Measurements from ENCODE around the gene VAMP8. TPM values are rescaled to one million over a fixed set of nuclear protein-coding genes. Genes with fewer than 3 reads are reported as not detected.
"Not testable (repeated sequence)": the region's sequence is repeated elsewhere in the genome, so short reads cannot be mapped to it uniquely, and the experiment has no call there.

Gene VAMP8
- total RNA-seq, 2 experiments from 2014 or later, result 98.3 to 106 TPM

DNA sequence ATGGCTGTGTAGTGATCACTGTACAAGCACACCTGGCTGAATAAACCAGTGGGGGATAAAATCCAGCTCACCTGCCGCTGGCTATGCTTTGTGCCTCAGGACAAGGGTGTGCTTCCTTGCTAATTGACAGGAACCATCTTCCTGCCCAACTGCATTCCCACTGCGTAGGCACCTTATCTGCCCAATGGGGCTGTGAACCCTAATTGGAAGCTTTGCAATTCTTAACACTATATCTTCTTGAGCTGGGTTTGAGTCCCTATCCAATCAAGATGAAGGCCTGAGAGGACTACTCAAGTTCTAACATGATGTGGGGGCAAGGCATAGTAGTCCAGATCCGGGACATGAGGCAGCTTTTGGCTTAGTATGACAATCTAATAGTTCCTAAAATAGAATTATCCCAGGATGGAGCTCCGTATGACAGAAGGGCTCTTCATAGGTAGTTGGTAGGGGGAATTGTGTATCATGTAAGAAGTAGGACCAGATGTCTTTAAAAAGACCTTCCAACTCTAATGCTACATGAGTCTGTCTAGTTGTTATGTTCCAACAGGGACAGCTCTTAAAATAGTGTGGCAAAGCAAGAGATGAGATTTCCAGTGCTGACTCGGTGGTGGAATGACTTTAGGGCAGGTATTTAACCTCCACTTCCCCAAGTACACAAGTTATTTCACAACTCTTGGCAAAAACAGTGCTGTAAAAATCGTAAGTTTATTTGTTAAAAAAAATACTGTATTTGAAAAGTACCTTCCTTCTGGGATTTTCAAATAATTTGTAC lies 27.4 kb downstream of the VAMP8 start:
- POLR2A ChIA-PET, result interaction anchor here (0.6 to 2.3 kb wide), 2 partner anchors 10 to 55 kb away, joined by 3 to 7 read pairs; partner anchors contain the start of gene RNF181
- no peak overlapping the region for H3K4me3 Mint-ChIP-seq
- intact Hi-C loops (cut with DNase I, micrococcal nuclease), result no loop called here

DNA sequence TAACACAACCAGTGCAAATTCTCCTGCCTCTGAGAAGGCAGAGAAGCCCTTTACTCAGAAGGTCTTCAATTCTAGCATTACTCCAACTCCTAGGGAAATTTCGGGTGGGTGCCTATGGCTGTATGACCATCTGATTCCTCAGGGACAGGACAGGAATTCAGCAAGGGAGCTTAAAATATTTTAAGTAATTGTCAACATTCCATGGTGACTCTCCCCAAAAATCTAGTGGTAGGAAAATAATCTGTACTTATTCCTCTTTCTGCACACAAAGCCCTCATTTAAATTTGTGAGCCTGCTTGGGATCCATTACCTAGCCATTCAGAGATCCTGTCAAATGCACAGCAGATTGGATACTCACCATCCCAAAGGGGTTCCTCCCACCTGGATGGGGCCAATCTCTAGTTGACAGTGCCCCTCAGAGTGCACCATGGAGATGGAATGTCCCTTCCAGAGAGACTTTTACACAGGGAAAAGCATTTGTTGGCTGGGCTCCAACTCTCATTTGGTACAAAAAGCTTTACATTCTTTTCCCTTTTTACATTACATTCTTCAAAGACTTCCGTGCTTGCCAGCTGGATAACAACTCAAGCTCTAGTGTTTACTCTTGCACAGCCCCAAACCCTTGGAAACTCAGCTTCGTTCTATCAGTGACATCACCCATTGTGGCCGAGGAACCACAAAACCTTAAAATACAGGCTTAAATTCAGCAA lies 28.2 kb downstream of the VAMP8 start:
- H3K27ac Mint-ChIP-seq, result no peak overlapping the region
- DNase-seq, result no peak
- ATAC-seq, result no peak
- no peaks in the 10 kb centered on the region for H3K27me3 Mint-ChIP-seq
- H3K4me3 Mint-ChIP-seq, result no peak overlapping the region
- CTCF ChIA-PET, result interaction anchor here (0.8 to 3.2 kb wide), 5 partner anchors 13 to 1032 kb away, joined by 3 to 13 read pairs (median 4); partner anchors contain the start of gene VAMP8
- peaks cover 13% of the 10 kb centered on the region for H3K36me3 Mint-ChIP-seq (ENCODE audit: low read depth)
- H3K9me3 Mint-ChIP-seq (ENCODE audit: low read depth), result no peaks in the 10 kb centered on the region
- POLR2A ChIA-PET, result interaction anchor here (2.3 kb wide), 1 partner anchor 11 kb away, joined by 7 read pairs; the partner anchor contains the start of gene RNF181
- peaks cover 35% of the 10 kb centered on the region for H3K4me1 Mint-ChIP-seq
- intact Hi-C loops (cut with DNase I, micrococcal nuclease), result no loop called here

More for the DNA sequence above, 27.4 kb downstream of the VAMP8 start:
- ATAC-seq (no peak), DNase-seq (no peak)
- Mint-ChIP-seq H3K4me1 (peaks cover 28% of the 10 kb centered on the region), H3K36me3 (ENCODE audit: low read depth) (peaks cover 9% of the 10 kb centered on the region), H3K27ac (no peak overlapping the region), H3K9me3 (ENCODE audit: low read depth) (no peaks in the 10 kb centered on the region), H3K27me3 (no peaks in the 10 kb centered on the region)
- CTCF ChIA-PET, result interaction anchor here (0.9 to 3.2 kb wide), 6 partner anchors 9 to 166 kb away, joined by 3 to 13 read pairs (median 4); partner anchors contain the start of genes RNF181 and VAMP8

DNA sequence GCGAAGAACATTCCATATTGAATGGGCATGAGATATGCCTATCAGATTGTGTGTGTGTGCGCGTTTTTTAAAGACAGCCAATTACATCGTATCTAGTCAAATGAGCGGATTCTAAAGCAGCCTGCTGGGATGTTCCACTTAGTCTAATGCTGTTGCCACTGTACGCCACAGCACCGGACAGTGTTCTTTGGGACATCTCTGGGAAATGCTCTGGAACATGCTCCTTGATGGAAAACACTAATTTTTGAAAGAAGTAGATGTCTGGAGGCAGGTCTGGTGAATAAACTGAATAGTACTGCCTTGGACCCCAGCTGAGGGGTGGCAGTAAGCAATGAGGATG lies 28.7 kb downstream of the VAMP8 start:
- CTCF ChIA-PET, result interaction anchor here (0.8 to 3.2 kb wide), 2 partner anchors 31 to 1032 kb away, joined by 4 to 13 read pairs; no protein-coding TSS in a partner anchor
- intact Hi-C loops (cut with DNase I, micrococcal nuclease), result no loop called here
- DNase-seq, result no peak
- Mint-ChIP-seq H3K4me1 (peaks cover 35% of the 10 kb centered on the region), H3K36me3 (ENCODE audit: low read depth) (peaks cover 13% of the 10 kb centered on the region), H3K27me3 (no peaks in the 10 kb centered on the region), H3K4me3 (no peak overlapping the region), H3K9me3 (ENCODE audit: low read depth) (no peaks in the 10 kb centered on the region), H3K27ac (no peak overlapping the region)
- ATAC-seq, result no peak
- POLR2A ChIA-PET, result no interaction called here

DNA sequence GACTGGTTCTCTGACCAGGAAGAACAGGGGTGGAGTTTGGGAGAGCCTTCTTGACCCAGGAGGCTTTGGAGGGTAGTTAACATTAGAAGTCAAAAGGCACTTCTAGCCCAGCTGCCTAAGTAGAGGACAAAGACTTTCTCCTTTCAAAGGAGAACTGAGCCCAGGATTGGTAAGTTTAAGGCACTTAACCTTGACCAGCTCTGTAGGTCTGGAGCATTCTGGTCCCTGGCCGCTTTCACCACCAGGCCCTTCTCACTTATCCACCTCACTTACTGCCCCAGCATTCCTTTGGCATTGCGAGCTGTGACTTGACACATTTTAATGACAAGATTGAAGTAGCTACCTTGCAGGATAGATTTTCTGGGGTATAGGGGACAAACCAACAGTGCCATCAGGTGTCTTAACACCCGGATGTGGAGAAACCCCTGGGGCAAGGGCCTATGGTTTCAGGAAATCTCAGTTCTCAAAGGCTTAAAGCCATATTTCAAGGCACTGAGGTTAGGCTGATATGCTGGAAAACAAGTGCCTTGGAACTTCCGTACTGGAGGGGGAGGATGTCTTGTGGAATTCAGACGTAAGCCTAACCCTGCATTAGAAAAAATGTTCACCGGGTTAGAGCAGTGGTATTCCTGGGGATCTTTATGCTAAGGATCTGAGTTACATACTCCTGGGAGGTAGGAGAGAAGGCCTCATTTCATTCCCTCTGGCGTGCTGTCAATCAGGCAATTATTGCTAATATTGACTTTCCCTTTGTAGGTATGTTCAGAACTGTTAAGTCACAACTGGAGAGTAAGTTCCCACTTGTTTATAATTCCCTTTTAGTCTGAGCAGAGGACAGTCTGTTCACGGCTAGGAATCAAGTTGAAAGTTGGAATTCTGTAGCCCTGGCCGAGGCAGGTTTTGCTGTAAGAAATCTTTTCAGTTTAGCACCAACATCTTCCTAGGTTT lies 30.2 kb downstream of the VAMP8 start:
- Mint-ChIP-seq H3K4me3 (no peak overlapping the region), H3K36me3 (ENCODE audit: low read depth) (peaks cover 16% of the 10 kb centered on the region), H3K4me1 (peaks cover 29% of the 10 kb centered on the region), H3K27me3 (no peaks in the 10 kb centered on the region), H3K9me3 (ENCODE audit: low read depth) (no peaks in the 10 kb centered on the region), H3K27ac (no peak overlapping the region)
- ChIA-PET CTCF (interaction anchor here (3.2 kb wide), 1 partner anchor 30 kb away, joined by 13 read pairs; no protein-coding TSS in a partner anchor), POLR2A (no interaction called here)
- ATAC-seq (no peak), DNase-seq (no peak)
- intact Hi-C loops (cut with DNase I, micrococcal nuclease), result no loop called here

DNA sequence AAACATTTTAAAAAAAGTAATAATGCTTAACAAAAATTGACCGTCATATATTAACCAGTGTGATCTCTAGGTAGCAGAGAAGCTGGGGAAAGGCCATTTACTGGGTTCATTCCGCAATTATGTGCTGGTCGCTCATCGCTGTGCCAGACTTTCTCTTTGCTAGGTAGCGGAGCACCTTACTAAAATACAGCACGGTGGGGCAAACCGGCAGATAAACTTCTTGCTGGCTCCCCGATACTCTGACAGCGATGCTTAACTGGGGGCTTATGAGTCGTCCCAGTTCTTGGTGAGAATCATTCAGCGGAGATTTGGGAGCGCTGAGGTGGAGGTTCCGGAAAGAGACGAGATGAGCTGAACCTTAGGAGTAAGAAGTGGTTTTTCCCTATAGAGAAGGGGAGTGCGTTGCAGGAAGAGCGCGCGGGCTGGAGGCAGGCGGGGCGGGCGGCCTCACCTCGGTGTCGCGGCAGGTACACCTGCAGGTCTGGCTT lies 33.9 kb downstream of the VAMP8 start:
- ChIA-PET POLR2A (interaction anchor here (0.6 to 1.2 kb wide), 6 partner anchors 16 to 74 kb away, joined by 3 to 15 read pairs (median 4); partner anchors contain the start of genes MAT2A and RNF181), CTCF (interaction anchor here (0.6 to 2.9 kb wide), 3 partner anchors 16 to 57 kb away, joined by 3 to 13 read pairs (median 6); partner anchors contain the start of gene RNF181)
- ATAC-seq, result peak; percentile 9
- DNase-seq, result no peak
- Mint-ChIP-seq H3K36me3 (ENCODE audit: low read depth) (peaks cover 18% of the 10 kb centered on the region), H3K27ac (peak overlapping the region; percentile 96), H3K9me3 (ENCODE audit: low read depth) (no peaks in the 10 kb centered on the region), H3K4me3 (peak overlapping the region; percentile 97), H3K27me3 (no peaks in the 10 kb centered on the region), H3K4me1 (peaks cover 14% of the 10 kb centered on the region)
- intact Hi-C loops (cut with DNase I, micrococcal nuclease), result loop anchor here (1.0 to 10.0 kb wide), 5 partner anchors 9 to 834 kb away; partner anchors contain the start of genes VAMP8 (in 2 of the 2), KDM3A (in 1 of the 2), POLR1A (in 1 of the 2) and PTCD3 (in 1 of the 2)

DNA sequence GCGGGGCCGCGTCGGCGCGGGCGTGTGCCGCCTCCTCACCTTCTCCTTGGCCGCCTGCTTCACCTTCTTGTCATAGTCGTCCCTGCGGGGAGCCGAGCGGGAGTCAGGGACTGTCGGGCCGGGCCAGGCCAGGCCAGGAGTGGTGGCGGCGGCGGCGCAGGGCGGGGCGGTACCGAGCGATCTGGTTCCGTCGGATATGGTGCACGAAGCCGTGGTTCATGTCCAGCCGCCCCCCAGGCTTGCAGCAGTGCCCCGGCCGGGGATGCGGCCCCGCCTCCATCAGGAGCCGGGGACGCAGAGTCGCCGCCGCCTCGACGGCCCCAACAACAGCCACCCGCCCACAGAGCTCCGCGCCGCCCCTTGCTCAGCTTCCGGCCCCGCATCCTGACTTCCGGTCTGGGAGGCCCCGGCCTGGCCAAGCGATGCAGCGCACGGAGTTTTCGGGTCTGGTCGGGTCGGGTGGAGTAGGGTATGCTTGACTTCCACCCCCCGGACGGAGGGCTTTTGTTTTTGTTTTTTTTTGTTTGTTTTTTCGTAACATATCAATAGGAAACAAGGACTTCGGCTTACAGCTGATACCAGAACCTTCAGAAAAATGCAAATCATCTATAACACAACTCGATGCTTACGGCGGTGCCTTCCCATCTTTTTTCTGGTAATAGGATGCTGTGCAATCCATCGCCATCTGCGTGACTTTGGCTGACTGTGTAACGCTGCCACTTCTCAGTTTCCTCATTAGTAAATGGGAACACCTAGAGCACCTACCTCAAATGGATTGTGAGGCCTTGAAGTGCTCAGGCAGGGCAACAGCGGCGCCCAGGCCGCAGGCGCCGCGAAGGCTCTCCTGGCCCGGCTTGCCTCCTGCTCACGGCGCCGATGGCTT lies 34.6 kb downstream of the VAMP8 start, which contains the start of gene C2orf68:
Gene C2orf68, minus strand, starts transcription at position 362 of the 883 bp plus-strand sequence. Its CDS starts 82 bp downstream, at position 280.
- ChIA-PET POLR2A (interaction anchor here (0.6 to 1.2 kb wide), 6 partner anchors 16 to 75 kb away, joined by 3 to 15 read pairs (median 4); partner anchors contain the start of genes MAT2A and RNF181), CTCF (interaction anchor here (0.6 to 2.9 kb wide), 3 partner anchors 17 to 58 kb away, joined by 3 to 13 read pairs (median 6); partner anchors contain the start of gene RNF181)
- intact Hi-C loops (cut with DNase I, micrococcal nuclease), result loop anchor here (1.0 to 10.0 kb wide), 11 partner anchors 9 to 951 kb away; partner anchors contain the start of genes RNF181 (in 2 of the 2), VAMP8 (in 2 of the 2), CHMP3 (in 1 of the 2) and GGCX (in 1 of the 2)
- DNase-seq, result peak; percentile 94
- Mint-ChIP-seq H3K9me3 (ENCODE audit: low read depth) (no peaks in the 10 kb centered on the region), H3K4me1 (peaks cover 14% of the 10 kb centered on the region), H3K4me3 (peak within 1 kb of the TSS; percentile 97), H3K27ac (peak within 1 kb of the TSS; percentile 96), H3K36me3 (ENCODE audit: low read depth) (peaks cover 18% of the 10 kb centered on the region), H3K27me3 (no peaks in the 10 kb centered on the region)
- ATAC-seq, result peak; percentile 76

DNA sequence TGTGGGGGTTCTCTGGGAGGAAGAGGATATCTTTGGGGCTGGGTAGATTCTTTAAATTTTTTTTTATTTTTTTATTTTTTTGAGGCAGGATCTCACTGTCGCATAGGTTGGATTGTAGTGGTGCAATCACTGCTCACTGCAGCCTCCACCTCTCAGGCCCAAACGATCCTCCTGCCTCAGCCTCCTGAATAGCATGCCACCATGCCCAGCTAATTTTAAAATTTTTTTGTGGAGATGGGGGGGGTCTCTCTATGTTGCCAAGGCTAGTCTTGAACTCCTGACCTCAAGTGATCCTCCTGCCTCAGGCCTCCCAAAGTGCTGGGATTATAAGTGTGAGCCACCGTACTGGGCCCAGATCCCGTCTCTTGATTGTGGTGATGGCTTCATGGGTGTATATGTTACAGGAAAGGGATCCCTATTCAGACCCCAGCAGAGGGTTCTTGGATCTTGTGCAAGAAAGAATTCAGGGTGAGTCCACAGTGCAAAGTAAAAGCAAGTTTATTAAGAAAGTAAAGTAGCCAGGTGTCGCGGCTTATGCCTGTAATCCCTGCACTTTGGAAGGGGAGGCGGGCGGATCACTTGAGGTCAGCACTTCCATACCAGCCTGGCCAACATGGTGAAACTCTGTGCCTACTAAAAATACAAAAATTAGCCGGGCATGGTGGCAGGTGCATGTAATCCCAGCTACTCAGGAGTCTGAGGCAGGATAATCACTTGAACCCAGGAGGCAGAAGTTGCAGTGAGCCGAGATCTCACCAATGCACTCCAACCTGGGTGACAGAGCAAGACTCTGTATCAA lies 36.5 kb downstream of the VAMP8 start:
- ChIA-PET CTCF (interaction anchor here (1.2 kb wide), 1 partner anchor 36 kb away, joined by 5 read pairs; the partner anchor contains the start of gene VAMP8), POLR2A (no interaction called here)
- Mint-ChIP-seq H3K4me3 (no peak overlapping the region), H3K9me3 (ENCODE audit: low read depth) (no peaks in the 10 kb centered on the region), H3K27me3 (no peaks in the 10 kb centered on the region), H3K27ac (peak overlapping the region; percentile 78), H3K4me1 (peaks cover 24% of the 10 kb centered on the region), H3K36me3 (ENCODE audit: low read depth) (peaks cover 22% of the 10 kb centered on the region)
- ATAC-seq (no peak), DNase-seq (no peak)
- intact Hi-C loops (cut with DNase I, micrococcal nuclease), result loop anchor here (2.0 to 10.0 kb wide), 6 partner anchors 37 to 949 kb away; partner anchors contain the start of genes CHMP3 (in 1 of the 2), KDM3A (in 1 of the 2), MRPL35 (in 1 of the 2) and POLR1A (in 1 of the 2)

DNA sequence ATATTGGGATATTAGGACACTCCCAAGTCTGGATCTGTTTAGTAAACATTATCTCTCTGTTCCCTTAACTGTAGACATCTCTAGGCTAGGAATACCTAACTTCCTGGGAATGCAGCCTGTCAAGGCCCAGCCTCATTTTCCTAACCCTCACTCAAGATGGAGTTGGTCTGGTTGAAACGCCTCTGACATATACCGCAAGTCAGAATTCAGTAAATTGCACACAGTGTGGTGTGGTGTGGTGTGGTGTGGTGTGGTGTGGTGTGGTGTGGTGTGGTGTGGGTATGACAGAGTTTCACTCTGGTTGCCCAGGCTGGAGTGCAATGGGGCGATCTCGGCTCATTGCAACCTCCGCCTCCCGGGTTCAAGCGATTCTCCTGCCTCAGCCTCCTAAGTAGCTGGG lies 37.4 kb downstream of the VAMP8 start:
- intact Hi-C loops (cut with DNase I, micrococcal nuclease), result loop anchor here (5.0 to 10.0 kb wide), 3 partner anchors 37 to 830 kb away; partner anchors contain the start of genes KDM3A (in 1 of the 2), POLR1A (in 1 of the 2), PTCD3 (in 1 of the 2) and VAMP8 (in 1 of the 2)
- ATAC-seq; H3K4me3 Mint-ChIP-seq; H3K9me3 Mint-ChIP-seq (ENCODE audit: low read depth); H3K27me3 Mint-ChIP-seq; H3K27ac Mint-ChIP-seq; DNase-seq; POLR2A ChIA-PET: not testable (repeated sequence)
- peaks cover 22% of the 10 kb centered on the region for H3K4me1 Mint-ChIP-seq
- CTCF ChIA-PET, result interaction anchor here (1.2 to 1.3 kb wide), 2 partner anchors 22 to 23 kb away, joined by 3 read pairs; no protein-coding TSS in a partner anchor
- peaks cover 23% of the 10 kb centered on the region for H3K36me3 Mint-ChIP-seq (ENCODE audit: low read depth)

DNA sequence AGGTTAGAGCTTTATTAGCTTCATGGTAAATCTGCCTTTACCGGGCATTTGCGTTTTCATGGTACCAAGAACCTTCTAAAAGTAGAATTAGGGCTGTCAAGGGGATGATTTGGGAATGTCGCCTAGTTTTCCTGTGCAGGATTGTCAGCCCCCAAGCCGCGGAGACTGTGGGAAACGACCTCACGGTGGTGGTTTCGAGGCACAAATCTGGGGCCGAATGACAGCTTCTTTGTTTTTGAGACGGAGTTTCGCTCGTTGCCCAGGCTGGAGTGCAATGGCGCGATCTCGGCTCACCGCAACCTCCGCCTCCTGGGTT lies 38.0 kb downstream of the VAMP8 start:
- Mint-ChIP-seq H3K4me1 (peaks cover 18% of the 10 kb centered on the region), H3K4me3 (peak overlapping the region; percentile 96), H3K9me3 (ENCODE audit: low read depth) (no peaks in the 10 kb centered on the region), H3K36me3 (ENCODE audit: low read depth) (peaks cover 20% of the 10 kb centered on the region), H3K27ac (peak overlapping the region; percentile 98), H3K27me3 (no peaks in the 10 kb centered on the region)
- no peak for DNase-seq
- intact Hi-C loops (cut with DNase I, micrococcal nuclease), result loop anchor here (10.0 kb wide), 2 partner anchors 489 to 829 kb away; partner anchors contain the start of genes KDM3A (in 1 of the 2), POLR1A (in 1 of the 2) and PTCD3 (in 1 of the 2)
- ChIA-PET POLR2A (no interaction called here), CTCF (interaction anchor here (1.2 to 1.3 kb wide), 2 partner anchors 22 kb away, joined by 3 read pairs; no protein-coding TSS in a partner anchor)
- no peak for ATAC-seq

All from activated CD4-positive, alpha-beta T cell treated with anti-CD3 and anti-CD28 coated beads for 36 hours (primary cell).